ENCODE measurements around the gene L3MBTL4. TPM values are rescaled to one million over a fixed set of nuclear protein-coding genes. Genes with fewer than 3 reads are reported as not detected.
"Not testable (repeated sequence)": the region's sequence is repeated elsewhere in the genome, so short reads cannot be mapped to it uniquely, and the experiment has no call there.

L3MBTL4 gene
- total RNA-seq, 4 donors from 2014 or later = 5.6 to 45.7 (median 12.0) TPM

GRCh38 chr18:6261938-6262337 is 152.8 kb downstream of the L3MBTL4 start:
- H3K27ac ChIP-seq = no peak overlapping the region
- no peaks in the 10 kb centered on the region for H3K36me3 ChIP-seq
- peaks cover 0 to 2% of the 10 kb centered on the region in 2 donors for H3K9me3 ChIP-seq
- H3K4me1 ChIP-seq = no peaks in the 10 kb centered on the region
- no peaks in the 10 kb centered on the region for H3K27me3 ChIP-seq
- intact Hi-C loops (cut with DNase I; ENCODE audit: low total_unique reads) = no loop called here
- H3K4me3 ChIP-seq = no peak overlapping the region
- DNase-seq = no peak
- TF ChIP-seq POLR2A (IDR thresholded peaks at IDR 0.05) (no peak), CTCF (IDR thresholded peaks at IDR 0.05) (no peak)

- DNase-seq; H3K36me3 ChIP-seq; H3K9me3 ChIP-seq; intact Hi-C loops (cut with DNase I; ENCODE audit: low total_unique reads); H3K27me3 ChIP-seq; H3K4me3 ChIP-seq; H3K4me1 ChIP-seq; H3K27ac ChIP-seq: not testable (repeated sequence)
These were observed 155.4 kb downstream of the L3MBTL4 start for GRCh38 chr18:6259324-6259723.

GRCh38 chr18:6257950-6258349 is 156.8 kb downstream of the L3MBTL4 start:
- Histone ChIP-seq H3K4me1 (no peaks in the 10 kb centered on the region), H3K4me3 (no peak overlapping the region), H3K9me3 (peaks cover 0 to 2% of the 10 kb centered on the region in 2 donors), H3K27me3 (no peaks in the 10 kb centered on the region), H3K27ac (no peak overlapping the region), H3K36me3 (no peaks in the 10 kb centered on the region)
- TF ChIP-seq CTCF (IDR thresholded peaks at IDR 0.05) = no peak
- no peak for TF ChIP-seq POLR2A (IDR thresholded peaks at IDR 0.05)
- no peak for DNase-seq
- intact Hi-C loops (cut with DNase I; ENCODE audit: low total_unique reads) = no loop called here

GRCh38 chr18:6256521-6256920 is 158.2 kb downstream of the L3MBTL4 start:
- DNase-seq = no peak
- Histone ChIP-seq H3K36me3 (no peaks in the 10 kb centered on the region), H3K27ac (no peak overlapping the region), H3K4me3 (no peak overlapping the region), H3K27me3 (no peaks in the 10 kb centered on the region), H3K4me1 (no peaks in the 10 kb centered on the region), H3K9me3 (peaks cover 0 to 2% of the 10 kb centered on the region in 2 donors)
- intact Hi-C loops (cut with DNase I; ENCODE audit: low total_unique reads) = no loop called here
- TF ChIP-seq CTCF (IDR thresholded peaks at IDR 0.05) (no peak), POLR2A (IDR thresholded peaks at IDR 0.05) (no peak)

GRCh38 chr18:6255886-6256285 is 158.8 kb downstream of the L3MBTL4 start:
- no peaks in the 10 kb centered on the region for H3K27me3 ChIP-seq
- no peak overlapping the region for H3K27ac ChIP-seq

More at GRCh38 chr18:6255886-6256285, 158.8 kb downstream of the L3MBTL4 start:
- no peak overlapping the region for H3K4me3 ChIP-seq
- no peak for DNase-seq
- intact Hi-C loops (cut with DNase I; ENCODE audit: low total_unique reads) = no loop called here
- TF ChIP-seq POLR2A (IDR thresholded peaks at IDR 0.05) = no peak
- TF ChIP-seq CTCF (IDR thresholded peaks at IDR 0.05) = no peak
- H3K4me1 ChIP-seq = no peaks in the 10 kb centered on the region
- no peaks in the 10 kb centered on the region for H3K36me3 ChIP-seq
- H3K9me3 ChIP-seq = peaks cover 0 to 2% of the 10 kb centered on the region in 2 donors
